ENCODE measurements around the gene SEPTIN10.
A peak's percentile ranks its signal among the peaks of the same experiment; 100 is the strongest.

The SEPTIN10 gene

DNA sequence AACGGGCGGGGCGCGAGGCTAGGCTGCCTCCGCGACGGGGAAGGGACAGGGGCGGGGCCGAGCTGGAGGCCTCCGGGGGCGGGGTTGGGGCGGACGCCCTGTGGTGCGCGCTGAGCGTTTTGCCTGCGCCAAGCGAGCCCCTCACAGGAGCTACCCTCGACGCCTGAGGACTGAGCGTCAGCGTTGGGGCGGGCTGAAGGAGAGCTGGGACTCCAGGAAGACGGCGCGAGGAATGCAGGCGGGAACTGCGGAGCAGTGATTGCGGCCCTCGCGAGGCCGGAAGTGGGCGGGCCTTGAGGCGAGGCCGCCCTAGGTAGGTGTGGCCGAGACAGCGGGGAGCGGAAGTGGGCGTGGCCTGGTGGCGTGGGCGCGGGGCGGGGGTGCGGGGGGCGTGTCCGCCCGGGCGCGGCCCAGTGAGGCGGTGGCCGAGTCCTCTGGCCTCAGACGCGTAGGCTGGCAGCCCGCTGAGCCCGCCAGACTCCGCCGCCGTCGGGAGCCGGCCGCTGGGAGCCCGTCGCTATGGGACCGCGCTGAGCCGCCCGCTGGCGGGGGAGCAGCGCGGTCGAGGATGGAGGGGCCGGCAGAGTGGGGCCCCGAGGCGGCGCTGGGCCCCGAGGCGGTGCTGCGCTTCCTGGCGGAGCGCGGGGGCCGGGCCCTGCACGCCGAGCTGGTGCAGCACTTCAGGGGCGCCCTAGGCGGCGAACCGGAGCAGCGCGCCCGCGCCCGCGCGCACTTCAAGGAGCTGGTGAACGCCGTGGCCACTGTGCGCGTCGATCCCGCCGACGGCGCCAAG is at the start of gene SEPTIN10, which contains the start of gene SOWAHC:
Gene SEPTIN10, minus strand, starts transcription at position 45 of the 793 bp plus-strand sequence. CDS start 139 bp downstream, outside the sequence.
Gene SOWAHC, plus strand, starts transcription at position 443 of the 793 bp plus-strand sequence. Its CDS starts 126 bp downstream, at position 569.
- TF ChIP-seq, protein P1, sequence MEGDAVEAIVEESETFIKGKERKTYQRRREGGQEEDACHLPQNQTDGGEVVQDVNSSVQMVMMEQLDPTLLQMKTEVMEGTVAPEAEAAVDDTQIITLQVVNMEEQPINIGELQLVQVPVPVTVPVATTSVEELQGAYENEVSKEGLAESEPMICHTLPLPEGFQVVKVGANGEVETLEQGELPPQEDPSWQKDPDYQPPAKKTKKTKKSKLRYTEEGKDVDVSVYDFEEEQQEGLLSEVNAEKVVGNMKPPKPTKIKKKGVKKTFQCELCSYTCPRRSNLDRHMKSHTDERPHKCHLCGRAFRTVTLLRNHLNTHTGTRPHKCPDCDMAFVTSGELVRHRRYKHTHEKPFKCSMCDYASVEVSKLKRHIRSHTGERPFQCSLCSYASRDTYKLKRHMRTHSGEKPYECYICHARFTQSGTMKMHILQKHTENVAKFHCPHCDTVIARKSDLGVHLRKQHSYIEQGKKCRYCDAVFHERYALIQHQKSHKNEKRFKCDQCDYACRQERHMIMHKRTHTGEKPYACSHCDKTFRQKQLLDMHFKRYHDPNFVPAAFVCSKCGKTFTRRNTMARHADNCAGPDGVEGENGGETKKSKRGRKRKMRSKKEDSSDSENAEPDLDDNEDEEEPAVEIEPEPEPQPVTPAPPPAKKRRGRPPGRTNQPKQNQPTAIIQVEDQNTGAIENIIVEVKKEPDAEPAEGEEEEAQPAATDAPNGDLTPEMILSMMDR (IDR thresholded peaks at IDR 0.05; ENCODE audit: low read depth, low read length), result no peak
- H3K4me3 ChIP-seq (ENCODE audit: low read depth, low read length), result peak within 1 kb of the TSS; percentile 74

DNA sequence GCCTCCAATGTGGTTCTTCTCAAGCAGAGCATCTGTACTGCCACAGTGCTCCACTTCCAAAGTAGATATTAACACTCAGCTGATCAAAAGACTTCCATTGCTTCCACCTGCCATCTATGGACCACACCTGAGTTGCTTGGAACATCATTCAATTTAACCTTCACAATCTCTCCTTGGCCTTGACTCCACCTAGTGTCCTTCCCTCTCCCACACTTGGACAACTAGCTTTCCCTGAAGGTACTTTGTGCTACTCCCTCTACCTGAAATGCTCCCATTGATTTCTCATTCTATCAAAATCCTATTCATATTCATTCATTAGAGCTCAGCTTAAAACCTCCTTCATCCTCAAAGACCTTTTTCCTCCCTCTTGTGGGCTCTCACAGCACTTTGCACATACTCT is 49.1 kb upstream of the SEPTIN10 start:
- H3K4me3 ChIP-seq (ENCODE audit: low read depth, low read length), result no peak overlapping the region
- TF ChIP-seq, protein P1 (IDR thresholded peaks at IDR 0.05; ENCODE audit: low read depth, low read length), result no peak

DNA sequence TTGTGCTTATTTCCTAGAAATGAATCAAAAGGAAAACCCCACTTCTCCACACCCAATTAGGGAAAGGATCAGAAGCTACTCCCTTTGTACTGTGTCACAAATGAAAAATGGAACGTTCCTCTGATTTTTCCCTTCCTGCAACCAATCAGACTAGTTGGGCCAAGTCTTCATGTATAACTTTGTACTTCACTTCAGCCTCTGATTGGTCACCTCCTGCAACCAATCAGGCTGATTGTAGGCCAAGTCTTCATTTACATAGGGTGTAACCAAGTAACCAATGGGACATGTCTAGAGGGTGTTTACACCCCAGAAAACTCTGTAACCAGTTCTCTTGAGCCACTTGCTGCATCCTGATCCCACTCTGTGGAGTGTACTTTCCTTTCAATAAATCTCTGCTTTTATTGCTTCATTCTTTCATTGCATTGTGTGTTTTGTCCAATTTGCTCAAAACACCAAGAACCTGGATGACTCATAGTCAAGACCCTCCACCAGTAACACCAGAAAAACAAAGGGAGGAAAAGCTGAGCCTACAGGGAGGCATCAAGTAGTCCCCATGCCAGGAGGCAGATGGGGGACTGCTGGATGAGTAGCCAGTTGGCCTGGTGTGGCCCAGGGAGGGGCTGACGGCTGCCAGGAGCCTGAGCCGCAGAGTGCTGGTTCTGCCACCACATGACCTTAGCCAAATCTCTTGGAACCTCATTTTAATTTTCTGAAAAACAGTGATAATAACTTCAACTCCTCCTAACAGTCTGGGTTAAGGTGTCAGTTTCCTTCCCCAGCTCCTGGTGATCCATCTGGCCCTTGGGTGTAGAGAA is 46.5 kb upstream of the SEPTIN10 start:
- H3K4me3 ChIP-seq (ENCODE audit: low read depth, low read length), result no peak overlapping the region

GRCh38 chr2:109659396-109660045 is 45.8 kb upstream of the SEPTIN10 start:
- TF ChIP-seq, protein P1 (IDR thresholded peaks at IDR 0.05; ENCODE audit: low read depth, low read length), result no peak
- no peak overlapping the region for H3K4me3 ChIP-seq (ENCODE audit: low read depth, low read length)

More for the DNA sequence above, 46.5 kb upstream of the SEPTIN10 start:
- TF ChIP-seq, protein P1 (IDR thresholded peaks at IDR 0.05; ENCODE audit: low read depth, low read length), result no peak

GRCh38 chr2:109655287-109655686 is 41.5 kb upstream of the SEPTIN10 start:
- TF ChIP-seq, protein P1 (IDR thresholded peaks at IDR 0.05; ENCODE audit: low read depth, low read length), result no peak
- H3K4me3 ChIP-seq (ENCODE audit: low read depth, low read length), result no peak overlapping the region

DNA sequence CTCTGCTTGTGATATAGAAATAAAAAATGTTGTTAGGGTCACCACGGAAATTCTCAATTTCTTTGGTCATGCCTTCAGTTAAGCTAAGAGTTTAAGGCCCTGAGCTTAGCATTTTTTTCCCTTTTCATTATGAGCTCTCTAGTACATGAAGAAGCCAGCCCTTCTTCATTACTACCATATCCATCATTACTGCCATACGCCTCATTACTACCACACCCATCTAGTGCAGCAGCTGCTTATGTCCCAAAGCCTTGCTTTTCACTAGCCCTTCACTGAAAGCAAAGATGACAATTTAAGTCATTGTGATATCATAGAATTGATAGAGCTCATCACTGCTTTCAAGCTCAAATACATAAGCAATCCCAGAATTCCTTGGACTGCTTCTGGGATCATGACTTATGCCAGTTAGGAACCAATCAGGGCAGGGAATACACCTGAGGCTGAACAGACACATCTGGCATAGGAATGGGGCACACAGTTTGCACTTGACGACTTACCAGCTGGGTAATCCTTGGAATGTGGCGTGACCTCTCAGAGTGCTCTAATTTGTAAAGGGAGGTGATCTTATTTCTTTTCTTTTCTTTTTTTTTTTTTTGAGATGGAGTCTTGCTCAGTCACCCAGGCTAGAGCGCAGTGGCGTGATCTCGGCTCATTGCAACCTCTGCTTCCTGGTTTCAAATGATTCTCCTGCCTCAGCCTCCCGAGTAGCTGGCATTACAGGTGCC is 40.7 kb upstream of the SEPTIN10 start:
- TF ChIP-seq, protein P1 (IDR thresholded peaks at IDR 0.05; ENCODE audit: low read depth, low read length), result no peak
- H3K4me3 ChIP-seq (ENCODE audit: low read depth, low read length), result no peak overlapping the region
